Activated T-cell treated with anti-CD3 and anti-CD28 coated beads for 48 hours (primary cell): ENCODE measurements around the gene CRTC1.
A peak's percentile ranks its signal among the peaks of the same experiment; 100 is the strongest.

Experiments
- DNase-seq: peaks from one replicate; pipeline ENCODE4 v3.0.0-alpha.2; 2020; ENCODE audit warnings: low read depth

Gene CRTC1

GRCh38 chr19:18783958-18784785 lies 100.7 kb downstream of the CRTC1 start:
- no peak for DNase-seq

GRCh38 chr19:18784786-18785120 lies 101.3 kb downstream of the CRTC1 start:
- DNase-seq = no peak

DNA sequence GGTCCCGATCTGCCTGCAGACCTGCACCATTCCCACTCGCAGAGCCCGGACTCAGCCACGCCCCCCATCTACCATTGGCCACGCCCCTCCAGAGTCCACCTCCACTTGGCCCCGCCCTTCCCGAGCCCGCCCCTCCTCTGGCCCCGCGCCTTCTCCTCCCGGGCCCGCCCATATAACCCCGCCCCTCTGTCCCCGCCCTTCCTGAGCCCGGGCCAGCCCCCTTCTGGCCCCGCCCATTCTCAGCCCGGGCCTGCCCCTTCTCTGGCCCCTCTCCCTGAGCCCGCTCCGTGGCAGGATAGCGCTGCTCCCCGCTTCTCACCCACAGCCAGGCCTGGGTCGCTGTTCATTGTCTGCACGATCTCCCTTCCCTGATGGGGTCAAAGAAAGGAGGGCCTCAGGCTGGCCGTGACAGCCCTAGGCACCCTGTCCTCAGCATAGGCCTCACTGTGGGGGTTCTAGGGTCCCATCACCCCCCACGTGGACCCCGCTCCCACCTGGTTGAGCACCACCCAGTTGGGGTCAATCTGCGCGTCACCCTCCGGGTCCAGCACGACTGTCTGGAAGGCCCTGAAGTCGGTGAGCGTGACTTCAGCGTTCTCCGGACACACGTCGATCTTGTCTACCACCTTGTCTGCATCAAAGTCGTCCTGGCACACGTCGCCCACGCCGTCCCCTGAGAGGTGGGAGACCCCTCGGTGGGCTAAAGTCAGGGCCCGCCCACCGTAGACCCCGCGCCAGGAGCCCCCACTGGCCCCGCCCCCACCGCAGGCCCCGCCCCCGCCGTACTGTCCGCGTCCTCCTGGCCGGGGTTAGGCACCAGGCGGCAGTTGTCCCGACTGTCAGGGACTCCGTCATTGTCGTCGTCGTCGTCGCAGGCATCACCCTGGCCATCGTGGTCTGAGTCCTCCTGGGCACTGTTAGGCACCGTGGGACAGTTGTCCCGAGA lies 102.0 kb downstream of the CRTC1 start:
- peak; percentile 81 for DNase-seq

GRCh38 chr19:18788529-18789421 lies 105.3 kb downstream of the CRTC1 start:
- DNase-seq = no peak

DNA sequence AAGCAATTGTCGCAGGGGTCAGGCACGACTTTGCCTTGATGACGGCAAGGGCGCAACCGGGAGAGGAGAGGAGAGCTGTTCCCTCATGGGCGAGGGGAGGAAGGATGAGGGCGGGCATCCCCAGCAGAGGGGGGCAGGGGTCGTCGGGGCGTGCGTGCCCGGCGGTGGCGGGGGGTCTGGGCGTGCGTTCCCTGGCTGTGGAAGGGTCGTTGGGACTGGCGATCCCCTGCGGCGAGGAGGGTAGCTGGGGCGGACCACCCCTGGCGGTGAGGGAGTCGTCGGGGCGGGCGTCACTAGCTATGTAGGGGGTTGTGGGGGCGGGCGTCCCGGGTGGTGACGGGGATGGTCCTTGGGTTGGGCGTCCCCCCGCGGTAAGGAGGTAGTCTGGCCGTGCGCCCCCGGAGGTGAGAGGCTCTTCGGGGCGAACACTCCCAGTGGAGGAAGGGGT lies 106.0 kb downstream of the CRTC1 start:
- DNase-seq = no peak

GRCh38 chr19:18789883-18790565 lies 106.5 kb downstream of the CRTC1 start:
- peak; percentile 21 for DNase-seq

DNA sequence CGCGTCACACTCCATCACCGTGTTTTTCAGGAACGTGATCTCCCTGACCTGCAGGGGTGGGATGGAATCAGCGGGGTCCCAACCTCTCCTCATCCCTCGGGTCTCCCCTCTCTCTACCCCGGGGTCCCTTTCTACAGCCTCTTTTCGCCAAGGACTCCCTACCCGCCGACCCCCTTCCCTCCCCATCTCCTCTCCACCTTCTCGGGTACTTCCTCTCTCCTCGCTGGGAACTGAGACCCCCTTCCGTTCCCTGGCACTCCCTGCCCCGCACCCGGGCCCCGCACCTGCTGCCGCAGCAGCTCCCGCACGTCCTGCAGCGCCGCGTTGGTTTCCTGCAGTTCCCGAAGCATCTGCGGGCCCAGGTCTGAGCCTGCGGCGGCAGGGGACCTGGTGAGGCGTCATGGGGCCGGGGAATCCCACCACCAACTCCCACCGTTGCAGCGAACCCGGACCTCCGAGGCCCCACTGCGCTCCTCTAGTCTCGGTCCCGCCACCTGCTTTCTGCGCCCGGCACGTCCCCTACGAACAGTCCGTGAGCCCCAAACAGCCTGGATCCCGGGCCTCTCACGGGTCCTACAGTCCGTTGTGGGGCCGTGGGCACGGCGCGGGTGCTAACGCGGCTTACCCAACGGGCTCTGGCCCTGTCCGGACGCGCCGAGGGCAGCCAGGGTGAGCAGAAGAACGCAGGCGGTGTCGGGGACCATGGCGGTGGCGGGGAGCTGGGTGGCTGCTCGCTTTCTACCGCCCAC lies 107.3 kb downstream of the CRTC1 start, which contains the start of gene COMP:
TSS of gene COMP (minus strand) at position 740 of the 749 bp plus-strand sequence. CDS start at position 704, 36 bp downstream.
- DNase-seq = no peak

DNA sequence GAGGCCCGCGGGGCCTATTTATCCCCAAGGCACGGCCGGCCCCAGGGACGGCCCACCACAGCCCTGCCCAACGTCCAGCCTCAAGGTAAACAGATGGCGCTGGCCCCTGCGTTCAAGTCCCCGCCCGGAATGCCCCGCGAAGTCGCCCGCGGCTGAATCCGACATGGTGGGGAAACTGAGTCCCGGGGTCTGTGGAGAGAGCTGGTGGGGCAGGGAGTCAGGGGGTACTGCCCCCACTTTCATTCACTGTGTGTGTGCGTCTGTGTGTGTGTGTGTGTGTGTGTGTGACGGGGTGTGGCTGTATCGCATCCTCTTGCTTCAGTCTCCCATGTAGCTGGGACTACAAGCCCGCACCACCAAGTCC lies 107.8 kb downstream of the CRTC1 start:
- no peak for DNase-seq

GRCh38 chr19:18792661-18793060 lies 109.2 kb downstream of the CRTC1 start:
- no peak for DNase-seq

DNA sequence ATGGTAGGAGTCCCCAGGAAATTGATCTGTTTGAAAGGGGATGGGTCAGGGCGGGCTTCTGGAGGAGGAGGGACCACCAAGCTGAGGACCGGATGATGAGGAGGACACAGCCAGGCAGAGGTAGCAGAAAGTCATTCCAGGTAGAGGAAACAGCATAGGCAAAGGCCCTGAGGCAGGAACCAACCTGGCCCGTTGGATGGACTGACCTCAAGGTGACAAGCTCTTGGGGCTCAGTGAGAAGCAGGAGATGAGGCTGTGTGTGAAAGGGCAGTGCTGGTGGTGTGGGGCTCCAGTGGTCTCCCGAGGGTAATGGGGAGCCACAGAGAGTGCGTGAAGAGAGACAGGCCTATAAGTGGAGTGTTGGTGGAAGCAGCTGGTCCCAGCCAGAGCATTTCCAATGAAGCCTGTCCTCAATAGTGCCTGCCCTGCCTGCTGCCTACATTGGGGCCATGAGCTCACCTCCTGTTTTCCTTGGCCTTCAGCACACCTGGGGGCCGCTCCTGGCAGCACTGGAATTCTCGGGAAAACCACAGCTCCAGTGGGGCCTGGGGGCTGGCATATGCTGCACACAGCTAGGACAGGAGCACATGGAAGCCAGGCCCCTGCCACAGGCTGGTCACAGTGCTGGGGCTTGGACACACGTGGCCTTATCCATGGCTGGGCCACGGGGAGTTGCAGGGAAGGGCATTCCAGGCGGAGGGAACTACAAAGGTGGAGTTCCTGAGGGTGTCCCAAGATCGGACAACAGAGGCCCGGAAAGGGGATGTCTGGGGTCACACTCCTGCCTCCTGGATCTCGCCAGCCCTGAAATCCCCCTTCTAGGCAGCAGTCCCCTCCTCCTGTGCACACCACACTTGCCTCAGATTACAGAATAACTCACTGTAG lies 109.9 kb downstream of the CRTC1 start:
- no peak for DNase-seq

DNA sequence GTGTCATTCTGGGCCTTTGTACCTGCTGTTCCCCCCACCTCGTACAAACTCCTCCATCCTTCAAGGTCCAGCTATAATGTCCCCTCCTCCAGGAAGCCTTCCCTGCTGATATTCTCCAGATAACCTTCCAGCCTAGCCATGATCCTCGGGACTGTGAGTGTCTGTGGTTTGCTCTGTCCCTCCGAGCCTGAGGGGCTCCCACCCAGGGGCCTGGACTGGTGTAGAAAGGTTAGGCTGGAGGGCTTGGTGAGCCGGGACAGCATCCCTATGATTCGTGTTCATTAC lies 110.5 kb downstream of the CRTC1 start:
- no peak for DNase-seq

DNA sequence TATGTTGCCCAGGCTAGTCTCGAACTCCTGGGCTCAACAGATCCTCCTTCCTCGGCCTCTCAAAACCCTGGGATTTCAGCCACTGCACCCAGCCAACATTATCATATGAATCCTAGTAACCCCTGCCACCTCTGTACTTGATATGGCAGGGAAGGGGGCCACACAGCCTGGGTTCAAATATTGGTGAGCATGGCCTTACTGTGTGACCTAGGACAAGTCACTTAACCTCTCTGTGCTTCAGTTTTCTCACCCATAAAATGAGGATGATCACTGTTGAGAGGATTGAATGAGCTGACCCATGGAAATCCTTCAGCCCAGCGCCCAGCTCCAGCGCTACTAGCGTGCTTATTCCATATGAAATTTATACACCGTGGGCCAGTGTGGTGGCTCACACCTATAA lies 111.2 kb downstream of the CRTC1 start:
- DNase-seq = no peak

DNA sequence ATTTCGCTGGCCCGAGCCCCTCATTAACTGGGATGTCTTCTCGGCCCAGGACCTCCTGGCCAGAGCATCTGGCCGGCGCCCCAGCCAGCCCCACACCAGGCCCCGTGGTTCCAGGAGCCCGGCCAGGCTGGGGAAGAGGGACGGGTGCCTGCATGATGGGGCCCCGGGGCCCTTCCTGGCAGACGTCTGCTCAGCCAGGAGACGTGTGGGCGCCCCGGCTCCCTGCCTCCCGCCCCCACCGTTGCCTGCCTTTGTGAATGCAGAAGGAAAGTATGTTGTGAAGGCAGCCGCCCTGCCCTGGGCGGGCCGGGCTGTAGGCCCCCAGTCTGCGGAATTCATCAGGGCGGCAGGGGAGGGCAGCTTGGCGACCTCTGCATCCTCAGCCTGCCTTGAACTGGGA lies 112.1 kb downstream of the CRTC1 start:
- no peak for DNase-seq

DNA sequence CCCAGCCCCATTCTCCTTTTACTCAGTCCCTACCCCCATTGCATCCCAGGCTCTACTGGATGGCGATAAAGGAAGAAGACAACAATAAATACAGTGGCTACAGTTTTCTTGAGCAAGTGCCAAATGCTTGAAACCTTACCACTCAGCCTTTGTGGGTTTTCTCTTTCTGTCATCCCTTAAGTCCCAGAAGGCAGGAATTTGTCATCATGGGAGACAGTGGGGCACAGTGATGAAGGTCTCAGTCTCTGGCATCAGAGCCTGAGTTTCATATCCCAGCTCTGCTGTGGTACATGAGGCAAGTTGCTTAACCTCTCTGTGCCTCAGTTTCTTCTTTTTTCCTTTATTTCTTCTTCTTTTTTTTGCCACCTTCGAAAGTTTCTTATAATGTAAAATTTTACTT lies 112.8 kb downstream of the CRTC1 start:
- DNase-seq = no peak

DNA sequence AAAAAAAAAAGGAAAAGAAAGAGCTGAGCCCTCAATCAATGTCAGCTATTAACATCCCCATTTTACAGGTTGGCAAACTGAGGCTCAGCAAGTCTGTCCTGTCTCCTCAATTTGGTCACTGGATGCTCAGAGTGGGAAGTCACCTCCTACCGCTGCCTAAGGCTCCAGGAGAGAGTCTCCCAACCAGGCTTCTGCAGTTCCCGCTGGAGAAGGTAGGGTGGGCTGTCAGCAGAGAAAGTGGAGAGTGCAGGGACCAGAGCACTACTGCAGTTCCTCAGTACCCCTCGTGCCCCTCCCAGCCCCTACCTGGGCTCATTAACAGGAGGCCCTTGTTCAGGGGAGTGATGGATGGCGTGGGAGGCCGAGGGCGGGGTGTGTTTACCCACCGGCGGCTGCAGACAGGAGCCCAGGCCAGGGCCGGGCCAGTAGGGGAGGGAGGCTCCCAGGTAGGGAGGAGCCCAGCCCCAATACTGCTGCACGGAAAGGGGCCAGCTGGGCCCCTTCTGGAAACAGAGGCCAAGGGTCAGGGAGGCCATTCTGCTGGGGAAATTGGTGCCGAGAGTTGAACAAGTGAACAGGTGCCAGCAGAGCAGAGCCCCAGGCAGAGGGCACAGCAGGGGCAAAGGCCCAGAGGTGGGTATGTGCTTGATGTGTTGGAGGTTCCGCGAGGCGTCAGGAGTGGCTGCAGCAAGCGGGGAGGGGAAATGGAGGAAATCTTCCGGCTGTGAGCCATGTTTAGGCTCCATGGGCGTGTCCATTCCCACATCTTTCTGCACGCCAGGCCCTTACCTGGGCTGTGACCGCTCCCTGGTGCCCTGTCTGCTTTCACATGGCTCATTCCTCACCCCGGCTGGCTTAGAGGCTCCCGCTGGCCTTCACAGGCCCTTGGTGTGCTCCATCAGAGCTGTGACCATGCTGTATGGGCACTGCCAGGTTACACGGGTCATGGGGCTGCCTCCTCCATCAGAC lies 115.2 kb downstream of the CRTC1 start:
- DNase-seq = no peak

- DNase-seq = no peak
Observed at GRCh38 chr19:18799389-18799970, 116.0 kb downstream of the CRTC1 start.

DNA sequence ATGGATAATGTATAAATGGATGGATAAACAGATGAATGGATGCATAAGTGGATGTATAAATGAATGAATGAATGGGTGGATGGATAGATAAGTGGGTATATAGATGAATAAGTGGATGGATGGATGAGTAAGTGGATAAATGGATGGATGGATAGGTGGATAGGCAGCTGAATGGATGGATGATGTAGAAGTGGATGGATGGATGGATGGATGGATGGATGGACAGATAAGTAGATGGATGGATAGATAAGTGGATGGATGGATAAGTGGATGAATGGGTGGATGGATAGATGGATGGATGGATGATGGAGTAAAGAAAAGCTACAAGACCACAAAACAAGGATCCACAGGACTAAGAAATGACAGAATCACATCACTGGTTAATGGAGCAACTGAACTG lies 116.6 kb downstream of the CRTC1 start:
- no peak for DNase-seq

DNA sequence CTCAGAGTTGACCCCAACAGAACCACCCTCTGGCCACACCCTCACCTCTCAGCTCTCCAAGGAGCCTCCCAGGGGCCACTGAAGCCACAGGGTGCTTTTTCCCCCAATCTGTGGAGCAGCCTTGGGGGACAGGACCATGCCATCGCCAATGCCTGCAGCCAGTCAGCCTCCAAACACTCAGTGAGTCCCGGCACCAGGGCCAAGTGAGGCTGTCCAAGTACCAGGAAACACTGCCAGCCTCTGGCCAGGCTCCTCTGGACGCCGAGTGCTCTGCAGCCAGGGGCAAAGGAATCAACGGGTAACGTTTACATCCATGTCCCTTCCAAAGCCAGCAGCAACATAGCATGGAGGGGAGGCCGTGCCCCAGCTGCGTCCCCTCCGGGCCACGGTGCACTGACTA lies 117.2 kb downstream of the CRTC1 start:
- DNase-seq = no peak
